Activated CD4-positive, alpha-beta T cell treated with anti-CD3 and anti-CD28 coated beads, Interleukin-2, Interleukin-4, amounts not matched to agents 100 ng/mL and 50 ng/mL, durations not matched to agents 16 hours and 8 hours (primary cell): ENCODE results near the gene MALAT1.

Experiments
- DNase-seq: peaks from one replicate; pipeline ENCODE4 v3.0.0-alpha.2; 2020; ENCODE audit warnings: low spot score

The MALAT1 gene

GRCh38 chr11:65479184-65480145 lies 19.4 kb upstream of the MALAT1 start:
- no peak for DNase-seq

- DNase-seq: no peak
Observed at GRCh38 chr11:65482306-65482850, 16.5 kb upstream of the MALAT1 start.

GRCh38 chr11:65485920-65486219 lies 13.0 kb upstream of the MALAT1 start:
- DNase-seq: no peak

GRCh38 chr11:65486570-65487466 lies 12.0 kb upstream of the MALAT1 start:
- no peak for DNase-seq

- no peak for DNase-seq
Observed at GRCh38 chr11:65487467-65488272, 11.2 kb upstream of the MALAT1 start.

- no peak for DNase-seq
Observed at GRCh38 chr11:65488273-65489034, 10.4 kb upstream of the MALAT1 start.

GRCh38 chr11:65489035-65489705 lies 9.7 kb upstream of the MALAT1 start:
- DNase-seq: no peak

- no peak for DNase-seq
Observed at GRCh38 chr11:65489706-65490320, 9.0 kb upstream of the MALAT1 start.

- DNase-seq: no peak
Observed at GRCh38 chr11:65491163-65491465, 7.7 kb upstream of the MALAT1 start.

GRCh38 chr11:65491614-65492386 lies 7.0 kb upstream of the MALAT1 start:
- DNase-seq: no peak

- DNase-seq: no peak
Observed at GRCh38 chr11:65492387-65492636, 6.5 kb upstream of the MALAT1 start.

- no peak for DNase-seq
Observed at GRCh38 chr11:65492637-65493366, 6.0 kb upstream of the MALAT1 start.

GRCh38 chr11:65493367-65494176 lies 5.3 kb upstream of the MALAT1 start:
- DNase-seq: no peak

GRCh38 chr11:65496304-65497140 lies 2.3 kb upstream of the MALAT1 start:
- no peak for DNase-seq

GRCh38 chr11:65497141-65498041 lies 1.5 kb upstream of the MALAT1 start:
- DNase-seq: peak; percentile 98

- peak; percentile 74 for DNase-seq
Observed at GRCh38 chr11:65498042-65498726, 661 bp upstream of the MALAT1 start.
